VCaP (cell line): Measurements from ENCODE around the gene C1orf210.

Experiments used
- H3K27ac ChIP-seq: fragments of 450-650 bp; 2 replicates; pipeline ENCODE4 v1.5.1; 2017
- TF ChIP-seq, protein P1 (sequence below): fragments of 450-650 bp; conservative IDR thresholded peaks from 2 replicates; pipeline ENCODE4 v1.5.1; 2017; ENCODE audit warnings: mild to moderate bottlenecking, moderate library complexity

C1orf210 gene

DNA sequence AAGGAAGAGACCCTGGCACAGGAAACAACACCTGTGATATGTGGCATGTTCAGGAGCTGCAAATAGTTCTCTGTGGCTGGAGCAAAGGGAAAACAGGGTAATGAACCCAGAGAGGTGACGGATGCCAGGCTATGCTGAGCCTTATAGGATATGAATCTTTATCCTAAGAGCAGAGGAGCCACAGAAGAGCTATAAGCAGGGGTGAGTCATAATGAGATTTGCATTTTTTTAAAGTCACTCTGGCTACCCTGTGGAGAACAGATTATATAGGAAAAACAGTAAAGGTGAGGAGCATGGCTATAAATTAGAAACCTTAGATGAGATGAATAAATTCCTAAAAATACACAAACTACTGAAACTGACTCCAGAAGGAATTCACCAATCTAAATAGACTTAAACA is 39.4 kb upstream of the C1orf210 start:
- H3K27ac ChIP-seq, result no peak overlapping the region
- TF ChIP-seq, protein P1, sequence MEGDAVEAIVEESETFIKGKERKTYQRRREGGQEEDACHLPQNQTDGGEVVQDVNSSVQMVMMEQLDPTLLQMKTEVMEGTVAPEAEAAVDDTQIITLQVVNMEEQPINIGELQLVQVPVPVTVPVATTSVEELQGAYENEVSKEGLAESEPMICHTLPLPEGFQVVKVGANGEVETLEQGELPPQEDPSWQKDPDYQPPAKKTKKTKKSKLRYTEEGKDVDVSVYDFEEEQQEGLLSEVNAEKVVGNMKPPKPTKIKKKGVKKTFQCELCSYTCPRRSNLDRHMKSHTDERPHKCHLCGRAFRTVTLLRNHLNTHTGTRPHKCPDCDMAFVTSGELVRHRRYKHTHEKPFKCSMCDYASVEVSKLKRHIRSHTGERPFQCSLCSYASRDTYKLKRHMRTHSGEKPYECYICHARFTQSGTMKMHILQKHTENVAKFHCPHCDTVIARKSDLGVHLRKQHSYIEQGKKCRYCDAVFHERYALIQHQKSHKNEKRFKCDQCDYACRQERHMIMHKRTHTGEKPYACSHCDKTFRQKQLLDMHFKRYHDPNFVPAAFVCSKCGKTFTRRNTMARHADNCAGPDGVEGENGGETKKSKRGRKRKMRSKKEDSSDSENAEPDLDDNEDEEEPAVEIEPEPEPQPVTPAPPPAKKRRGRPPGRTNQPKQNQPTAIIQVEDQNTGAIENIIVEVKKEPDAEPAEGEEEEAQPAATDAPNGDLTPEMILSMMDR, result no peak

DNA sequence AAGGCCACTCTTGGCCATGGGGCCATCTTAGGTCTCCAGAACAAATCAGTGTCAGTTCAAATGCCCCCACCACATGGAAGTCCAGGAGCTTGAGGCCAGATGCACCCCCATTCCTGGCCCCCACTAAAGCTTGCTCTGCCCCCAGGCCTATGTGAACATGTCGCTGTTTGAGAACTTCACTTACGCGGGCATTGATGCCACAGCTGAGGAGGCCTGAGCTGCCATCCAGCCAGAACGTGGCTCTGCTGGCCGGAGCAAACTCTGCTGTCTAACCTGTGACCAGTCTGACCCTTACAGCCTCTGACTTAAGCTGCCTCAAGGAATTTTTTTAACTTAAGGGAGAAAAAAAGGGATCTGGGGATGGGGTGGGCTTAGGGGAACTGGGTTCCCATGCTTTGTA is 37.1 kb upstream of the C1orf210 start:
- TF ChIP-seq, protein P1, result no peak
- no peak overlapping the region for H3K27ac ChIP-seq

DNA sequence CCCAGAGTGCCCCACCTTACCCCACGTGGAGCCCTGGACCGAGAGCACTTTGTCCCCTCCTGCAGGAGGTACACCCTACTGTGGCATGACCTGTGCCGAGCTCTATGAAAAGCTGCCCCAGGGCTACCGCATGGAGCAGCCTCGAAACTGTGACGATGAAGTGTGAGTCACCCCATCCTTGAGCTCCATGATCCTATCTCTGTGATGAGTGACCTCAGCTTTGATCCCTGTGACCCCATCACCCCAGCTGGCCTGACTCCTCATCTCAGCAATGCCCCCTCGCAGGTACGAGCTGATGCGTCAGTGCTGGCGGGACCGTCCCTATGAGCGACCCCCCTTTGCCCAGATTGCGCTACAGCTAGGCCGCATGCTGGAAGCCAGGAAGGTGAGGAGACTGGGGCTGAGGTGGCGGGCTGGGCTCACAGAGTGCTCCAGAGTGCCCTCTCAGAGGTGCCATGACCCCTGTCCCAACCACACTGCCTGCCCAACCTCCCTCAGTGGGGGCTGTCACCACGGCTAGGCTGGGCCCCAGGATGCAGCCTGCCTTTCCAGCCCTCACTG is 36.0 kb upstream of the C1orf210 start:
- TF ChIP-seq, protein P1, result no peak
- H3K27ac ChIP-seq, result no peak overlapping the region

DNA sequence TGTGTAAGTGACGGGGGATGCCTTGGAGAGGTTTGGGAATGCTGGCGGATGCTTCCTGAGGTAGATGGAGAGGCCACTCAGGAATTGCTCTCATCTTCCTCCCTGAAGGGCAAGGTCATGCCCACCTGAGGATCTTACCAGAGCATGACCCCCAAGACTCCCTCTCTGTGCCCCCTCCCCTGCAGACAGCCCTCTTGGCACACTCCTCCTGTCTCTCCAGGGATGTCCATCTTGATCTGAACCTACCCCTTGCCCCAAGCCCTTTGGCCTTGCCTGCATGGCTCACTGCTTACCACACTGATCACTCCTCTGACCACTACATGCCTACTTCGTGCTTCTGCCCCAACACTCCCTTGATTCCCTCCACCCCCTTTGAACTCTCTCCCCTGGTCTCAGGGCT is 34.4 kb upstream of the C1orf210 start:
- TF ChIP-seq, protein P1, result no peak
- H3K27ac ChIP-seq, result no peak overlapping the region

DNA sequence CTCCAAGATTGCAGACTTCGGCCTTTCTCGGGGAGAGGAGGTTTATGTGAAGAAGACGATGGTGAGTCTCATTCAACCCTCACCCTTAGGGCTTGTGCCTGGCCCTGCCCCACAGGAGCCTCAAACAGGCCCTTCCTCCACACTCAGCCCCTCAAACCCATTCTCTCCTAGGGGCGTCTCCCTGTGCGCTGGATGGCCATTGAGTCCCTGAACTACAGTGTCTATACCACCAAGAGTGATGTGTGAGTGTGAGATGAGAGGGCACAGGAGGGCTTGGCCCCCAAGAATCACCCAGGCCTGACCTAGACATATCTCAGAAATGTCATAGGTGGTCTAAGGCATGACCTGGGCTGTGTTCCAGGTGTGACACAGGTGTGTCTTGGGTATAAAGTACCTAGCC is 33.9 kb upstream of the C1orf210 start:
- TF ChIP-seq, protein P1, result no peak
- H3K27ac ChIP-seq, result no peak overlapping the region

DNA sequence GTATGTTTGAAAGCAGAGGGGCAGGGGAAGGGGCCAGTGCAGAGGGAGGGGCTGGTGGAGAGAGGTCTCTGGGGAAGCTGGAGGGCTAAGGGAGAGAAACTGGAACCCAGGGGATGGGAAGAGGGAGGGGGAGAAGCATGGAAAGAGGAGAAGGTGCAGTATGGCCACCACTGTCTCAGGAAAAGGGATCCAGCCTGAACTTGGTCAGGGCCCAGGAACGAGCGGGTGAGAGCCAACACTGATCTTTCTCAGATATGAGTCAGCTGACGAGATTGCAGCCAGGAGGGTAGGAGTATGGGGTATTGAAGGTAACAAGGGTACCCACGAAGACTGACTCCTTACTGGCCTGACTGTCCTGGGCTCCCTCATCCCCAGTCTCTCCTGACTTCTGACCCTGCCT is 33.5 kb upstream of the C1orf210 start:
- no peak overlapping the region for H3K27ac ChIP-seq
- TF ChIP-seq, protein P1, result no peak

DNA sequence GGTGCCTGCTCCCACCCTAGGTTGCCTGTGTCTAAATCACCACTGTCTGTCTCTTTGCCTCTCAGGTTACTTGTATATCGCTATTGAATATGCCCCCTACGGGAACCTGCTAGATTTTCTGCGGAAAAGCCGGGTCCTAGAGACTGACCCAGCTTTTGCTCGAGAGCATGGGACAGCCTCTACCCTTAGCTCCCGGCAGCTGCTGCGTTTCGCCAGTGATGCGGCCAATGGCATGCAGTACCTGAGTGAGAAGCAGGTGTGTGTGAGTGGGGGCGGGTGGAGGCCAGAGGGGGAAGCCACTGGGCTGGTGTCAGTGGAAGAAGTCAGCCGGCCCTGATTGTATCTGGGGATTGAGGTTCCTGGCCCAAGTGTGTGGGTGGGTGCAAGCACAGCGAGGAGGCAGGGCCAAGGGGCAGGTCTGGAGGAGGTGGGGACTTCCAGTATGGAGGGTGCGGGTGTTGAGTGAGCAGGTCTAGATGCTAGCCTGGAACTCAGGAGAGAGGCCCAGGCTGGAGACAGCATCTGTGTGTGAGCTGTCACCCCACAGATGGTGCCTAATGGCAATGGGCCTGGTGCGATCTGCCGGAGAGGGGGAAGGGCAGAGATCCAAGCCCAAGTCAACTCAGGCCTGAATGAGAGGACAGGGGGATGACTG is 32.6 kb upstream of the C1orf210 start:
- H3K27ac ChIP-seq, result no peak overlapping the region
- TF ChIP-seq, protein P1, result no peak
